Measurements from ENCODE around the gene TSHR. TPM values are rescaled to one million over a fixed set of nuclear protein-coding genes. Genes with fewer than 3 reads are reported as not detected.
A peak's percentile ranks its signal among the peaks of the same experiment; 100 is the strongest.

The TSHR gene
- total RNA-seq, 2 experiments from 2014 or later = 4.9 to 40.0 TPM

DNA sequence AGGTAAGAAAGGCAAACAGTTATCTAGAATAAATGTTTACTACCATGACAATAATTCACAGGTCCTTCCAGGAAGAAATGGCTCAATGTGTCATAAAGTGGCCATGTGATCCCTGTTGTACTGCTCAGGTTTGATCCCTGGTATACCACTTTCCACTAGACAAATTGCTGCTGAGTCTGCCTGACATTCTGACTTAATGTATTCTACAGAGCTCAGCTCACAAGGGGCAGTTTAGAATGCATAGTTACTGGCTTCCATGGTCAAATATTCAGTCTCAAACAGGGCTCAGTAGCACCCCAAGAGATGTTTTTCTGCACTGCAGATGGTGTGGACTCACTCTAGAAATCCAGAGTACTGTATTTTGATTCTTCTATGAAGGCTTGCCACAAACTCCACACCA is 21.8 kb downstream of the TSHR start:
- peak; percentile 57 for DNase-seq (ENCODE audit: low spot score)
- ChIA-PET POLR2A (interaction anchor here (0.6 to 18.9 kb wide), 13 partner anchors 9 to 496 kb away, joined by 3 to 267 read pairs (median 9); partner anchors contain the start of genes CEP128 and TSHR), CTCF (ENCODE audit: unreplicated experiment) (interaction anchor here (0.6 to 2.1 kb wide), 6 partner anchors 9 to 50 kb away, joined by 3 to 11 read pairs (median 8); no protein-coding TSS in a partner anchor)
- Histone ChIP-seq H2AFZ (ENCODE audit: low read length) (peak overlapping the region; percentile 55; the same call in 1 of the 2 replicates), H3K79me2 (ENCODE audit: insufficient read depth, low read depth, low read length) (no peaks in the 10 kb centered on the region), H3K4me2 (ENCODE audit: low read length) (peak overlapping the region; percentile 49), H3K4me3 (ENCODE audit: low read depth, low read length, poor library complexity, severe bottlenecking) (no peak overlapping the region), H3K27ac (ENCODE audit: low read depth, low read length, poor library complexity, severe bottlenecking) (peak overlapping the region; percentile 90), H3K36me3 (ENCODE audit: insufficient read depth, low read length) (no peaks in the 10 kb centered on the region; the same call in 1 of the 2 replicates), H4K20me1 (ENCODE audit: insufficient read depth, low read length) (no peaks in the 10 kb centered on the region), H3K9me2 (ENCODE audit: insufficient read depth, low read length) (no peaks in the 10 kb centered on the region), H3K4me1 (ENCODE audit: insufficient read depth, low read length, poor library complexity, severe bottlenecking) (peaks cover 68% of the 10 kb centered on the region), H3K9me3 (ENCODE audit: low read length) (no peaks in the 10 kb centered on the region)
- intact Hi-C loops (cut with micrococcal nuclease; ENCODE audit: unreplicated experiment) = loop anchor here (5.0 kb wide), 1 partner anchor 495 kb away; no protein-coding TSS in a partner anchor
- TF ChIP-seq, protein P1, sequence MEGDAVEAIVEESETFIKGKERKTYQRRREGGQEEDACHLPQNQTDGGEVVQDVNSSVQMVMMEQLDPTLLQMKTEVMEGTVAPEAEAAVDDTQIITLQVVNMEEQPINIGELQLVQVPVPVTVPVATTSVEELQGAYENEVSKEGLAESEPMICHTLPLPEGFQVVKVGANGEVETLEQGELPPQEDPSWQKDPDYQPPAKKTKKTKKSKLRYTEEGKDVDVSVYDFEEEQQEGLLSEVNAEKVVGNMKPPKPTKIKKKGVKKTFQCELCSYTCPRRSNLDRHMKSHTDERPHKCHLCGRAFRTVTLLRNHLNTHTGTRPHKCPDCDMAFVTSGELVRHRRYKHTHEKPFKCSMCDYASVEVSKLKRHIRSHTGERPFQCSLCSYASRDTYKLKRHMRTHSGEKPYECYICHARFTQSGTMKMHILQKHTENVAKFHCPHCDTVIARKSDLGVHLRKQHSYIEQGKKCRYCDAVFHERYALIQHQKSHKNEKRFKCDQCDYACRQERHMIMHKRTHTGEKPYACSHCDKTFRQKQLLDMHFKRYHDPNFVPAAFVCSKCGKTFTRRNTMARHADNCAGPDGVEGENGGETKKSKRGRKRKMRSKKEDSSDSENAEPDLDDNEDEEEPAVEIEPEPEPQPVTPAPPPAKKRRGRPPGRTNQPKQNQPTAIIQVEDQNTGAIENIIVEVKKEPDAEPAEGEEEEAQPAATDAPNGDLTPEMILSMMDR (conservative IDR thresholded peaks at IDR 0.05; ENCODE audit: low read length) = peak; percentile 72
- no peak for TF ChIP-seq EZH2phosphoT487 (IDR thresholded peaks at IDR 0.05; ENCODE audit: borderline replicate concordance, low read depth, low read length)
- no TSS peak for BruUV-seq (replicated peaks)

DNA sequence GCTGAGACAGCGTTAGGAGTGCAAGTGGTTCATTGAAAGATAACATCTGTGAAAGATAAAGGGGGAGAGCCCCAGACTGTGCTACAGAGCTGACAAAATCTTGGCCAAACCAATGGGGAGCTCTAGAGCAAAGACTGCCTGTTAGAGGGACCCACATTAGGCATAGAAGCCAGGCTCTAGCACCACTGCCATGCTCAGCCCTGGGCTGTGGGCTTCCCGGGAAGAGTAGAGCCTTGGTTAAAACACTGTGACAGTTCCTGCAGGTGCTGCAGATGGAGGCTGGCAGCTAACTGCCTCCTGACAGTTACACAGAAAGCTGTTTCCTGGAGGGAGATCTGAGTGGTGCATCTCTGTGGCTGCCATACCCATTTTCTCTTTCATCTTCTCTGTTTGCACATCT is 23.0 kb downstream of the TSHR start:
- BruUV-seq (replicated peaks) = no TSS peak
- H3K4me2 ChIP-seq (ENCODE audit: low read length) = peak overlapping the region; percentile 49
- H3K4me1 ChIP-seq (ENCODE audit: insufficient read depth, low read length, poor library complexity, severe bottlenecking) = peaks cover 64% of the 10 kb centered on the region
- CTCF ChIA-PET (ENCODE audit: unreplicated experiment) = interaction anchor here (0.8 to 2.1 kb wide), 6 partner anchors 9 to 22 kb away, joined by 3 to 11 read pairs (median 8); partner anchors contain the start of gene TSHR
- no peaks in the 10 kb centered on the region for H3K9me2 ChIP-seq (ENCODE audit: insufficient read depth, low read length)
- no peaks in the 10 kb centered on the region for H4K20me1 ChIP-seq (ENCODE audit: insufficient read depth, low read length)
- peak; percentile 94 for DNase-seq (ENCODE audit: low spot score)
- H3K4me3 ChIP-seq (ENCODE audit: low read depth, low read length, poor library complexity, severe bottlenecking) = peak overlapping the region; percentile 4
- H3K9me3 ChIP-seq (ENCODE audit: low read length) = no peaks in the 10 kb centered on the region
- POLR2A ChIA-PET = interaction anchor here (0.6 to 18.9 kb wide), 13 partner anchors 8 to 552 kb away, joined by 3 to 267 read pairs (median 9); partner anchors contain the start of gene TSHR
- peak overlapping the region; percentile 90 for H3K27ac ChIP-seq (ENCODE audit: low read depth, low read length, poor library complexity, severe bottlenecking)
- no peaks in the 10 kb centered on the region for H3K79me2 ChIP-seq (ENCODE audit: insufficient read depth, low read depth, low read length)
- peak overlapping the region; percentile 55; the same call in 1 of the 2 replicates for H2AFZ ChIP-seq (ENCODE audit: low read length)
- intact Hi-C loops (cut with micrococcal nuclease; ENCODE audit: unreplicated experiment) = loop anchor here (1.0 to 5.0 kb wide), 3 partner anchors 19 to 494 kb away; no protein-coding TSS in a partner anchor
- TF ChIP-seq, protein P1 (conservative IDR thresholded peaks at IDR 0.05; ENCODE audit: low read length) = no peak
- no peak for TF ChIP-seq EZH2phosphoT487 (IDR thresholded peaks at IDR 0.05; ENCODE audit: borderline replicate concordance, low read depth, low read length)
- H3K36me3 ChIP-seq (ENCODE audit: insufficient read depth, low read length) = no peaks in the 10 kb centered on the region; the same call in 1 of the 2 replicates

DNA sequence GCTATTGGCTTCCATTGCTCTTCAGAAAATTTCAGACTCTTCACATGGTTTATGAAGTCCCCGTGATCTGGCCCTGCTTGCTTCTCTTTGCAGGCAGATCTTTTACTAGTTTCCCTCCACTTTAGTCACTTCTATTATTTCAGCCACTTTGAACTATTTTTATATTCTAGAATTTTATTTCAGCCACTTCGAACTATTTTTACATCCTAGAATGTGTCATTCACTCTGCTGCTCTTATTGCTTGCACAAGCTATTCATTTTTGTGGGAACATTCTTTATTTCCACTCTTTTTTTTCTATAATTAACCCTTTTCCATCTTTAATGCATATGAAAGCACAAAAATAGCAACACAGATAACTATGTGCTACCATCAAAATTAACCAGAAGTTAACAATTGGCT is 24.5 kb downstream of the TSHR start:
- peaks cover 57% of the 10 kb centered on the region for H3K4me1 ChIP-seq (ENCODE audit: insufficient read depth, low read length, poor library complexity, severe bottlenecking)
- no TSS peak for BruUV-seq (replicated peaks)
- peak overlapping the region; percentile 90 for H3K27ac ChIP-seq (ENCODE audit: low read depth, low read length, poor library complexity, severe bottlenecking)
- TF ChIP-seq, protein P1 (conservative IDR thresholded peaks at IDR 0.05; ENCODE audit: low read length) = no peak
- TF ChIP-seq EZH2phosphoT487 (IDR thresholded peaks at IDR 0.05; ENCODE audit: borderline replicate concordance, low read depth, low read length) = no peak
- no peak for DNase-seq (ENCODE audit: low spot score)
- H3K79me2 ChIP-seq (ENCODE audit: insufficient read depth, low read depth, low read length) = no peaks in the 10 kb centered on the region
- H3K4me3 ChIP-seq (ENCODE audit: low read depth, low read length, poor library complexity, severe bottlenecking) = no peak overlapping the region
- H3K9me3 ChIP-seq (ENCODE audit: low read length) = no peaks in the 10 kb centered on the region
- intact Hi-C loops (cut with micrococcal nuclease; ENCODE audit: unreplicated experiment) = loop anchor here (5.0 to 10.0 kb wide), 5 partner anchors 125 to 765 kb away; partner anchors contain the start of genes DIO2 and SEL1L
- POLR2A ChIA-PET = interaction anchor here (0.6 to 18.9 kb wide), 6 partner anchors 12 to 203 kb away, joined by 3 to 267 read pairs (median 5); partner anchors contain the start of gene TSHR
- no peaks in the 10 kb centered on the region for H4K20me1 ChIP-seq (ENCODE audit: insufficient read depth, low read length)
- CTCF ChIA-PET (ENCODE audit: unreplicated experiment) = no interaction called here
- H2AFZ ChIP-seq (ENCODE audit: low read length) = peak overlapping the region; percentile 71; the same call in 1 of the 2 replicates
- H3K36me3 ChIP-seq (ENCODE audit: insufficient read depth, low read length) = no peaks in the 10 kb centered on the region; the same call in 1 of the 2 replicates
- peak overlapping the region; percentile 49 for H3K4me2 ChIP-seq (ENCODE audit: low read length)
- H3K9me2 ChIP-seq (ENCODE audit: insufficient read depth, low read length) = no peaks in the 10 kb centered on the region

All from OCI-LY7 (cell line).